LNCaP clone FGC (cell line): ENCODE data around the gene TIAM1.

Experiments
- DNase-seq: peaks from one replicate; pipeline ENCODE4 v3.0.0-alpha.2; 2011; ENCODE audit warnings: low read depth
- H3K4me3 ChIP-seq: 2 replicates; pipeline ENCODE4 v1.5.1; 2011; ENCODE audit warnings: mild to moderate bottlenecking, low read depth, low read length, control low read depth
- CTCF ChIP-seq: IDR thresholded peaks from 2 replicates; pipeline ENCODE4 v1.5.1; 2012; ENCODE audit warnings: mild to moderate bottlenecking; ENCODE audit not compliant: control insufficient read depth, insufficient read depth; ENCODE audit errors: extremely low read depth

Gene TIAM1

GRCh38 chr21:31305888-31306287, 38.2 kb downstream of the TIAM1 start:
- no peak for DNase-seq
- H3K4me3 ChIP-seq = no peak overlapping the region
- no peak for TF ChIP-seq CTCF

GRCh38 chr21:31299291-31300147, 44.5 kb downstream of the TIAM1 start:
- TF ChIP-seq CTCF = no peak
- DNase-seq = no peak
- no peak overlapping the region for H3K4me3 ChIP-seq

GRCh38 chr21:31298618-31299269, 45.3 kb downstream of the TIAM1 start:
- no peak for DNase-seq
- no peak for TF ChIP-seq CTCF
- no peak overlapping the region for H3K4me3 ChIP-seq

- no peak overlapping the region for H3K4me3 ChIP-seq
- no peak for TF ChIP-seq CTCF
- DNase-seq = no peak
Observed at GRCh38 chr21:31297806-31298205, 46.3 kb downstream of the TIAM1 start.

- TF ChIP-seq CTCF = no peak
- H3K4me3 ChIP-seq = no peak overlapping the region
- DNase-seq = no peak
Observed at GRCh38 chr21:31295676-31296075, 48.4 kb downstream of the TIAM1 start.

- TF ChIP-seq CTCF = no peak
- no peak overlapping the region for H3K4me3 ChIP-seq
- DNase-seq = no peak
Observed at GRCh38 chr21:31294691-31295090, 49.4 kb downstream of the TIAM1 start.
